ENCODE data around the gene TEKT5.

The TEKT5 gene

GRCh38 chr16:10656618-10657017, 38.1 kb downstream of the TEKT5 start:
- TF ChIP-seq GATA2 (IDR thresholded peaks at IDR 0.05; ENCODE audit: low read depth, low read length) (no peak), GATA3 (IDR thresholded peaks at IDR 0.05; ENCODE audit: low read depth, low read length) (no peak)

- TF ChIP-seq GATA3 (IDR thresholded peaks at IDR 0.05; ENCODE audit: low read depth, low read length): no peak
- TF ChIP-seq GATA2 (IDR thresholded peaks at IDR 0.05; ENCODE audit: low read depth, low read length): no peak
These were observed 39.2 kb downstream of the TEKT5 start for GRCh38 chr16:10655415-10655977.

GRCh38 chr16:10654592-10655414, 39.9 kb downstream of the TEKT5 start:
- TF ChIP-seq GATA2 (IDR thresholded peaks at IDR 0.05; ENCODE audit: low read depth, low read length) (no peak), GATA3 (IDR thresholded peaks at IDR 0.05; ENCODE audit: low read depth, low read length) (no peak)

GRCh38 chr16:10652730-10653590, 41.8 kb downstream of the TEKT5 start:
- TF ChIP-seq GATA2 (IDR thresholded peaks at IDR 0.05; ENCODE audit: low read depth, low read length) (no peak), GATA3 (IDR thresholded peaks at IDR 0.05; ENCODE audit: low read depth, low read length) (no peak)

- TF ChIP-seq GATA2 (IDR thresholded peaks at IDR 0.05; ENCODE audit: low read depth, low read length) (no peak), GATA3 (IDR thresholded peaks at IDR 0.05; ENCODE audit: low read depth, low read length) (no peak)
These were observed 46.9 kb downstream of the TEKT5 start for GRCh38 chr16:10647721-10648296.

- TF ChIP-seq GATA3 (IDR thresholded peaks at IDR 0.05; ENCODE audit: low read depth, low read length): no peak
- no peak for TF ChIP-seq GATA2 (IDR thresholded peaks at IDR 0.05; ENCODE audit: low read depth, low read length)
These were observed 47.4 kb downstream of the TEKT5 start for GRCh38 chr16:10647264-10647720.

GRCh38 chr16:10646581-10647263, 48.0 kb downstream of the TEKT5 start:
- TF ChIP-seq GATA3 (IDR thresholded peaks at IDR 0.05; ENCODE audit: low read depth, low read length): no peak
- TF ChIP-seq GATA2 (IDR thresholded peaks at IDR 0.05; ENCODE audit: low read depth, low read length): no peak

GRCh38 chr16:10646228-10646580, 48.5 kb downstream of the TEKT5 start:
- no peak for TF ChIP-seq GATA2 (IDR thresholded peaks at IDR 0.05; ENCODE audit: low read depth, low read length)
- TF ChIP-seq GATA3 (IDR thresholded peaks at IDR 0.05; ENCODE audit: low read depth, low read length): no peak

GRCh38 chr16:10644092-10644491, 50.6 kb downstream of the TEKT5 start:
- TF ChIP-seq GATA3 (IDR thresholded peaks at IDR 0.05; ENCODE audit: low read depth, low read length) (no peak), GATA2 (IDR thresholded peaks at IDR 0.05; ENCODE audit: low read depth, low read length) (no peak)

GRCh38 chr16:10642964-10643363, 51.8 kb downstream of the TEKT5 start:
- TF ChIP-seq GATA3 (IDR thresholded peaks at IDR 0.05; ENCODE audit: low read depth, low read length): no peak
- TF ChIP-seq GATA2 (IDR thresholded peaks at IDR 0.05; ENCODE audit: low read depth, low read length): no peak

- no peak for TF ChIP-seq GATA3 (IDR thresholded peaks at IDR 0.05; ENCODE audit: low read depth, low read length)
These were observed 52.5 kb downstream of the TEKT5 start for GRCh38 chr16:10641953-10642949.

- TF ChIP-seq GATA2 (IDR thresholded peaks at IDR 0.05; ENCODE audit: low read depth, low read length): no peak
- no peak for TF ChIP-seq GATA3 (IDR thresholded peaks at IDR 0.05; ENCODE audit: low read depth, low read length)
These were observed 53.2 kb downstream of the TEKT5 start for GRCh38 chr16:10641555-10641952.

All from SH-SY5Y (cell line).